HepG2 (cell line): ENCODE results near the gene TSHZ2. TPM values are rescaled to one million over a fixed set of nuclear protein-coding genes. Genes with fewer than 3 reads are reported as not detected.
A peak's percentile ranks its signal among the peaks of the same experiment; 100 is the strongest.

Experiments used
- GZF1 ChIP-seq: sonication (generic); formaldehyde crosslinking; IDR thresholded peaks from 2 replicates; pipeline ENCODE4 v1.5.1; 2020; ENCODE audit warnings: mild to moderate bottlenecking, missing genetic modification reagents
- MBNL3 ChIP-seq: fragments of 250-450 bp; sonication (Bioruptor Pico); conservative IDR thresholded peaks from 2 replicates; pipeline ENCODE4 v1.8.0; 2022; ENCODE audit warnings: mild to moderate bottlenecking, inconsistent platforms
- NR3C1 ChIP-seq: sonication (generic); formaldehyde crosslinking; IDR thresholded peaks from 2 replicates; pipeline ENCODE4 v1.4.0; 2020; ENCODE audit warnings: missing genetic modification reagents
- PBX3 ChIP-seq: sonication (generic); formaldehyde crosslinking; IDR thresholded peaks from 2 replicates; pipeline ENCODE4 v1.8.1; 2023; ENCODE audit warnings: missing genetic modification reagents, inconsistent platforms, borderline replicate concordance
- REXO4 ChIP-seq: sonication (generic); formaldehyde crosslinking; IDR thresholded peaks from 2 replicates; pipeline ENCODE4 v1.8.0; 2022; ENCODE audit warnings: missing genetic modification reagents, mild to moderate bottlenecking, borderline replicate concordance
- SP2 ChIP-seq: sonication (generic); formaldehyde crosslinking; IDR thresholded peaks from 2 replicates; pipeline ENCODE4 v1.5.1; 2020; ENCODE audit warnings: mild to moderate bottlenecking, missing genetic modification reagents
- TBP ChIP-seq: sonication (generic); formaldehyde crosslinking; IDR thresholded peaks from 2 replicates; pipeline ENCODE4 v1.5.0; 2020; ENCODE audit warnings: missing genetic modification reagents
- TCF12 ChIP-seq, 2 experiments: fragments of 450-650 bp in 1 of 2; sonication (generic) in 1 of 2; formaldehyde crosslinking in 1 of 2; IDR thresholded peaks; 2 replicates each; pipeline versions ENCODE4 v1.6.1 to v1.8.0; 2017 to 2022; ENCODE audit warnings: antibody characterized with exemption in 1 of 2, mild to moderate bottlenecking in 1 of 2, missing genetic modification reagents in 1 of 2, moderate library complexity in 1 of 2
- ZBTB20 ChIP-seq: sonication (generic); formaldehyde crosslinking; IDR thresholded peaks from 2 replicates; pipeline ENCODE4 v1.8.1; 2023; ENCODE audit warnings: missing genetic modification reagents, low read depth, mild to moderate bottlenecking, borderline replicate concordance
- ZBTB43 ChIP-seq: sonication (generic); formaldehyde crosslinking; conservative IDR thresholded peaks from 2 replicates; pipeline ENCODE4 v1.4.0; 2020; ENCODE audit warnings: missing genetic modification reagents
- ZFP41 ChIP-seq: sonication (generic); formaldehyde crosslinking; IDR thresholded peaks from 2 replicates; pipeline ENCODE4 v1.4.0; 2020; ENCODE audit warnings: mild to moderate bottlenecking, missing genetic modification reagents, borderline replicate concordance
- ZNF101 ChIP-seq: sonication (generic); formaldehyde crosslinking; IDR thresholded peaks from 2 replicates; pipeline ENCODE4 v1.4.0; 2020; ENCODE audit warnings: mild to moderate bottlenecking, low read depth, missing genetic modification reagents, borderline replicate concordance
- ZNF260 ChIP-seq: sonication (generic); formaldehyde crosslinking; IDR thresholded peaks from 2 replicates; pipeline ENCODE4 v1.4.0; 2020; ENCODE audit warnings: missing genetic modification reagents, low read depth, mild to moderate bottlenecking, borderline replicate concordance
- ZNF546 ChIP-seq: sonication (generic); formaldehyde crosslinking; conservative IDR thresholded peaks from 2 replicates; pipeline ENCODE4 v1.8.1; 2023; ENCODE audit warnings: mild to moderate bottlenecking, missing genetic modification reagents
- ZNF562 ChIP-seq: sonication (generic); formaldehyde crosslinking; IDR thresholded peaks from 2 replicates; pipeline ENCODE4 v1.8.0; 2022; ENCODE audit warnings: missing genetic modification reagents, borderline replicate concordance
- ZNF878 ChIP-seq: sonication (generic); formaldehyde crosslinking; IDR thresholded peaks from 2 replicates; pipeline ENCODE4 v1.8.1; 2023; ENCODE audit warnings: mild to moderate bottlenecking, missing genetic modification reagents, moderate library complexity
- polyA plus RNA-seq, 8 experiments: library from polyadenylated mRNA; depleted of rRNA in 3 of 8; stranded (reverse) in 7 of 8; unstranded in 1 of 8; fragments of >200 nt; fragmentation: Illumina TruSeq in 4 of 8; extraction: Trizol in 4 of 8; gene quantifications; 2 replicates each; pipeline versions ENCODE4 v1.2.1 to v1.2.3, GENCODE V29; 2011 to 2016; ENCODE audit warnings: low read depth in 4 of 8, missing spikeins in 1 of 8, mixed read lengths in 1 of 8; ENCODE audit not compliant: insufficient read depth in 1 of 8
- total RNA-seq, 5 experiments: library from RNA; depleted of rRNA; stranded (reverse); fragments of >200 nt; fragmentation: Illumina TruSeq; extraction: Trizol; gene quantifications; 2 replicates each; pipeline ENCODE4 v1.2.3, GENCODE V29; 2016; ENCODE audit warnings: low read depth in 1 of 5
- TF ChIP-seq, protein P1 (sequence below): sonication (generic); formaldehyde crosslinking; IDR thresholded peaks from 2 replicates; pipeline ENCODE4 v1.5.0; 2020; ENCODE audit warnings: mild to moderate bottlenecking, missing genetic modification reagents
- TF ChIP-seq, protein P2 (sequence below): sonication (generic); formaldehyde crosslinking; IDR thresholded peaks from 2 replicates; pipeline ENCODE4 v1.4.0; 2020; ENCODE audit warnings: mild to moderate bottlenecking, missing genetic modification reagents
- TF ChIP-seq, protein P3 (sequence below): sonication (generic); formaldehyde crosslinking; IDR thresholded peaks from 2 replicates; pipeline ENCODE4 v1.4.0; 2020; ENCODE audit warnings: missing genetic modification reagents, borderline replicate concordance

Gene TSHZ2
- total and polyA plus RNA-seq, 2 of the 13 experiments (the other 11 are each of a cell fraction or from before 2014, with no cell fraction given): 0.01 TPM; not detected in 1

DNA sequence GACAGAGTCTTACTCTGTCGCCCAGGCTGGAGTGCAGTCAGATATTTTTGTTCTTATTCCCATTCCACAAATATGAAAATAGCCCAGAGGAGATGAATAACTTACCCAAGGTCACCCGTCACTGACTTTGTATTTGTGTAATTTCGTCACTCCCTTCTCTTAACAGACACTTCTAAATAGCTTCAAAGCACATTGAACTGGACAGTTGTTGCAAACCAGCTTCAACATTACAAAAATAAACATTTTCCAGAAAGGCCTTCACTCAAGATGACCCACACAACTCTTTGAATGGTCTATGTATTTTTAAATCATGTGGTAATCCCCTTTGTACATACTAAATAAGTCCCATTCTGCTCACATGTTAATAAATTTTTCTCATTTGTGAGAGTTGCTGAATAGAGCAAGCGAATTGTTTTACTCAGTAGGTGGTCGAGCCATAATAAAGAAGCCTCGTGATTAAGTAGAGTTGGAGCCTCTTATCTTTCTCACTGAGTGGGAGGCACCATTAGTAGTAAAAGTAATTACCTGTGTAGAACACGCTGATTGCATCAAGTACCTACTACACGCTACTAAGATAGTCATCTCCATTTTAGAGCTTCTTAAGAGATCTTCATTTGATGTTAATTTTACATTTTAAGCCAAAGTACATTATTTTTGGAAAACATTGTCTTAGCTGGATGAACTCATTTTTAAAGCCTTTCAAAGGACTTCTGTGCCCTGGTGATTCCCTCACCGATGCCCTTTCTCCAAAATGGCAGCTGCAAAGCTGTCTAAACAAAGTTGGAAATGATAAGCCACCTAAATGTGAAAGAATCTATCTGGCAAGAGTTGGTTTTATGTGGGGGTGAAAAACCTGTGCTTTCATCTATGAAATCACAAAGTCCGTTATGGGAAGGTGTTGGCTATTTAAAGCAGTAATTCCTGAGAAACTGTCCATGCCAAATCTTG, 110.0 kb downstream of the TSHZ2 start (continued):
- no peak for TF ChIP-seq ZNF562 (CRISPR knock-in tag)
- TF ChIP-seq PBX3: no peak
- no peak for TF ChIP-seq TBP (CRISPR knock-in tag)
- TF ChIP-seq TCF12 (IDR thresholded peaks at IDR 0.05): no peak
- no peak for TF ChIP-seq TCF12 (CRISPR knock-in tag; IDR thresholded peaks at IDR 0.05)
- TF ChIP-seq, protein P1, sequence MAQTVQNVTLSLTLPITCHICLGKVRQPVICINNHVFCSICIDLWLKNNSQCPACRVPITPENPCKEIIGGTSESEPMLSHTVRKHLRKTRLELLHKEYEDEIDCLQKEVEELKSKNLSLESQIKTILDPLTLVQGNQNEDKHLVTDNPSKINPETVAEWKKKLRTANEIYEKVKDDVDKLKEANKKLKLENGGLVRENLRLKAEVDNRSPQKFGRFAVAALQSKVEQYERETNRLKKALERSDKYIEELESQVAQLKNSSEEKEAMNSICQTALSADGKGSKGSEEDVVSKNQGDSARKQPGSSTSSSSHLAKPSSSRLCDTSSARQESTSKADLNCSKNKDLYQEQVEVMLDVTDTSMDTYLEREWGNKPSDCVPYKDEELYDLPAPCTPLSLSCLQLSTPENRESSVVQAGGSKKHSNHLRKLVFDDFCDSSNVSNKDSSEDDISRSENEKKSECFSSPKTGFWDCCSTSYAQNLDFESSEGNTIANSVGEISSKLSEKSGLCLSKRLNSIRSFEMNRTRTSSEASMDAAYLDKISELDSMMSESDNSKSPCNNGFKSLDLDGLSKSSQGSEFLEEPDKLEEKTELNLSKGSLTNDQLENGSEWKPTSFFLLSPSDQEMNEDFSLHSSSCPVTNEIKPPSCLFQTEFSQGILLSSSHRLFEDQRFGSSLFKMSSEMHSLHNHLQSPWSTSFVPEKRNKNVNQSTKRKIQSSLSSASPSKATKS (CRISPR knock-in tag): peak; percentile 54; the same call in 1 of the 2 replicates
- TF ChIP-seq NR3C1 (CRISPR knock-in tag): no peak
- TF ChIP-seq, protein P2, sequence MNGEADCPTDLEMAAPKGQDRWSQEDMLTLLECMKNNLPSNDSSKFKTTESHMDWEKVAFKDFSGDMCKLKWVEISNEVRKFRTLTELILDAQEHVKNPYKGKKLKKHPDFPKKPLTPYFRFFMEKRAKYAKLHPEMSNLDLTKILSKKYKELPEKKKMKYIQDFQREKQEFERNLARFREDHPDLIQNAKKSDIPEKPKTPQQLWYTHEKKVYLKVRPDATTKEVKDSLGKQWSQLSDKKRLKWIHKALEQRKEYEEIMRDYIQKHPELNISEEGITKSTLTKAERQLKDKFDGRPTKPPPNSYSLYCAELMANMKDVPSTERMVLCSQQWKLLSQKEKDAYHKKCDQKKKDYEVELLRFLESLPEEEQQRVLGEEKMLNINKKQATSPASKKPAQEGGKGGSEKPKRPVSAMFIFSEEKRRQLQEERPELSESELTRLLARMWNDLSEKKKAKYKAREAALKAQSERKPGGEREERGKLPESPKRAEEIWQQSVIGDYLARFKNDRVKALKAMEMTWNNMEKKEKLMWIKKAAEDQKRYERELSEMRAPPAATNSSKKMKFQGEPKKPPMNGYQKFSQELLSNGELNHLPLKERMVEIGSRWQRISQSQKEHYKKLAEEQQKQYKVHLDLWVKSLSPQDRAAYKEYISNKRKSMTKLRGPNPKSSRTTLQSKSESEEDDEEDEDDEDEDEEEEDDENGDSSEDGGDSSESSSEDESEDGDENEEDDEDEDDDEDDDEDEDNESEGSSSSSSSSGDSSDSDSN: no peak
- TF ChIP-seq GZF1 (CRISPR knock-in tag): no peak
- TF ChIP-seq ZBTB20 (CRISPR knock-in tag): peak; percentile 46; the same call in 1 of the 2 replicates
- TF ChIP-seq ZNF878: no peak; the same call in 1 of the 2 replicates
- TF ChIP-seq ZFP41 (CRISPR knock-in tag): no peak
- TF ChIP-seq ZNF546 (CRISPR knock-in tag): no peak
- no peak for TF ChIP-seq ZNF101
- TF ChIP-seq MBNL3 (CRISPR knock-in tag): no peak
- TF ChIP-seq REXO4: no peak
- TF ChIP-seq, protein P3, sequence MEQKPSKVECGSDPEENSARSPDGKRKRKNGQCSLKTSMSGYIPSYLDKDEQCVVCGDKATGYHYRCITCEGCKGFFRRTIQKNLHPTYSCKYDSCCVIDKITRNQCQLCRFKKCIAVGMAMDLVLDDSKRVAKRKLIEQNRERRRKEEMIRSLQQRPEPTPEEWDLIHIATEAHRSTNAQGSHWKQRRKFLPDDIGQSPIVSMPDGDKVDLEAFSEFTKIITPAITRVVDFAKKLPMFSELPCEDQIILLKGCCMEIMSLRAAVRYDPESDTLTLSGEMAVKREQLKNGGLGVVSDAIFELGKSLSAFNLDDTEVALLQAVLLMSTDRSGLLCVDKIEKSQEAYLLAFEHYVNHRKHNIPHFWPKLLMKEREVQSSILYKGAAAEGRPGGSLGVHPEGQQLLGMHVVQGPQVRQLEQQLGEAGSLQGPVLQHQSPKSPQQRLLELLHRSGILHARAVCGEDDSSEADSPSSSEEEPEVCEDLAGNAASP (CRISPR knock-in tag): peak; percentile 93
- peak; percentile 94 for TF ChIP-seq ZBTB43
- no peak for TF ChIP-seq ZNF260 (CRISPR knock-in tag)
- no peak for TF ChIP-seq SP2 (CRISPR knock-in tag)
